Lower leg skin (tissue), 4 donors: ENCODE data around the gene CSRP3. TPM values are rescaled to one million over a fixed set of nuclear protein-coding genes. Genes with fewer than 3 reads are reported as not detected.

Source experiments
- DNase-seq, 2 donors: peaks; one replicate each; pipeline ENCODE4 v3.0.0-alpha.2; 2019; ENCODE audit warnings: low spot score in 2 of 2
- H3K4me3 ChIP-seq: fragments of 200-600 bp; sonication (generic); 2 replicates; pipeline ENCODE4 v1.5.1; 2017; ENCODE audit warnings: mild to moderate bottlenecking, low read depth; ENCODE audit not compliant: poor library complexity, severe bottlenecking
- CTCF ChIP-seq, 3 donors: fragments of 450-650 bp; IDR thresholded peaks; one replicate each; pipeline ENCODE4 v1.5.1; 2016; ENCODE audit warnings: antibody characterized with exemption in 3 of 3, mild to moderate bottlenecking in 3 of 3, moderate library complexity in 2 of 3
- POLR2A ChIP-seq, 2 donors: fragments of 450-650 bp; IDR thresholded peaks; one replicate each; pipeline ENCODE4 v1.6.1; 2016 to 2017; ENCODE audit warnings: antibody characterized with exemption in 2 of 2, mild to moderate bottlenecking in 1 of 2, moderate library complexity in 1 of 2
- WGBS, 2 donors: methylation state at CpG; one replicate each; pipeline ENCODE4 v1.1.5; 2018; 5-methylcytosine and 5-hydroxymethylcytosine counted together
- intact Hi-C: fragments of 100-400 bp; cut with DNase I; formaldehyde crosslinking; loops from one replicate; pipeline ENCODE4 v1.15.0; 2023; ENCODE audit warnings: low total_unique reads
- total RNA-seq, 4 donors: library from RNA; depleted of rRNA; stranded (reverse); fragments of >200 nt; gene quantifications; one replicate each; pipeline ENCODE4 v1.1.0, GENCODE V29; 2016

The CSRP3 gene
- total RNA-seq, 4 donors from 2014 or later = not detected

- TF ChIP-seq CTCF (IDR thresholded peaks at IDR 0.05) (no peak), POLR2A (IDR thresholded peaks at IDR 0.05) (no peak)
- DNase-seq = no peak
- WGBS, 2 donors = 85 to 88% methylated on average over 9 of the region's 9 CpGs
- intact Hi-C loops = no loop called here
- no peak overlapping the region for H3K4me3 ChIP-seq
These were observed 13.9 kb downstream of the CSRP3 start for GRCh38 chr11:19187833-19188258.

GRCh38 chr11:19187114-19187832 is 14.5 kb downstream of the CSRP3 start:
- TF ChIP-seq CTCF (IDR thresholded peaks at IDR 0.05) (no peak), POLR2A (IDR thresholded peaks at IDR 0.05) (no peak)

GRCh38 chr11:19185516-19186052 is 16.2 kb downstream of the CSRP3 start:
- intact Hi-C loops = no loop called here

More at GRCh38 chr11:19187114-19187832, 14.5 kb downstream of the CSRP3 start:
- H3K4me3 ChIP-seq = no peak overlapping the region
- intact Hi-C loops = no loop called here
- WGBS, 2 donors = 66 to 76% methylated on average over 5 of the region's 5 CpGs
- DNase-seq = no peak

GRCh38 chr11:19185036-19185435 is 16.7 kb downstream of the CSRP3 start:
- no peak for DNase-seq

More at GRCh38 chr11:19185516-19186052, 16.2 kb downstream of the CSRP3 start:
- H3K4me3 ChIP-seq = no peak overlapping the region
- TF ChIP-seq CTCF (IDR thresholded peaks at IDR 0.05) (no peak), POLR2A (IDR thresholded peaks at IDR 0.05) (no peak)
- WGBS, 2 donors = 76 to 78% methylated on average over 6 of the region's 6 CpGs
- no peak for DNase-seq

GRCh38 chr11:19183646-19184045 is 18.1 kb downstream of the CSRP3 start:
- WGBS, 2 donors = 81 to 82% methylated on average over 7 of the region's 7 CpGs
- TF ChIP-seq POLR2A (IDR thresholded peaks at IDR 0.05) (no peak), CTCF (IDR thresholded peaks at IDR 0.05) (no peak)
- no peak overlapping the region for H3K4me3 ChIP-seq
- intact Hi-C loops = no loop called here
- no peak for DNase-seq

More at GRCh38 chr11:19185036-19185435, 16.7 kb downstream of the CSRP3 start:
- intact Hi-C loops = no loop called here
- no peak for TF ChIP-seq POLR2A (IDR thresholded peaks at IDR 0.05)
- TF ChIP-seq CTCF (IDR thresholded peaks at IDR 0.05) = no peak
- 72 to 74% methylated on average over 2 of the region's 2 CpGs for WGBS, 2 donors
- H3K4me3 ChIP-seq = no peak overlapping the region
